Astrocyte of the spinal cord (primary cell): ENCODE results near the gene TAOK2.

ENCODE experiments used
- DNase-seq: peaks from one replicate; pipeline ENCODE4 v3.0.0; 2011; ENCODE audit warnings: low read depth, low spot score
- H3K4me3 ChIP-seq: 2 replicates; pipeline ENCODE4 v1.5.1; 2011; ENCODE audit warnings: low read depth, mild to moderate bottlenecking, low read length, moderate library complexity
- CTCF ChIP-seq: IDR thresholded peaks from 2 replicates; pipeline ENCODE4 v1.5.1; 2012; ENCODE audit warnings: low read depth, mild to moderate bottlenecking, low read length, inconsistent platforms
- in situ Hi-C: cut with HindIII; loops from 2 replicates; pipeline ENCODE4 v1.10.0; 2017; ENCODE audit warnings: low sequenced_read_pairs

The TAOK2 gene

GRCh38 chr16:29988346-29989075 lies 14.8 kb downstream of the TAOK2 start:
- in situ Hi-C loops, result no loop called here
- no peak overlapping the region for H3K4me3 ChIP-seq
- TF ChIP-seq CTCF, result no peak

GRCh38 chr16:29989111-29989858 lies 15.6 kb downstream of the TAOK2 start:
- TF ChIP-seq CTCF, result no peak
- no peak overlapping the region for H3K4me3 ChIP-seq
- in situ Hi-C loops, result no loop called here
- DNase-seq, result no peak

More at GRCh38 chr16:29988346-29989075, 14.8 kb downstream of the TAOK2 start:
- no peak for DNase-seq

GRCh38 chr16:29990034-29990433 lies 16.4 kb downstream of the TAOK2 start:
- no peak overlapping the region for H3K4me3 ChIP-seq
- in situ Hi-C loops, result no loop called here
- no peak for TF ChIP-seq CTCF
- DNase-seq, result no peak

GRCh38 chr16:29990883-29991570 lies 17.4 kb downstream of the TAOK2 start:
- TF ChIP-seq CTCF, result no peak
- in situ Hi-C loops, result no loop called here
- no peak overlapping the region for H3K4me3 ChIP-seq
- no peak for DNase-seq

GRCh38 chr16:29991571-29991904 lies 17.9 kb downstream of the TAOK2 start:
- no peak overlapping the region for H3K4me3 ChIP-seq
- in situ Hi-C loops, result no loop called here

More at GRCh38 chr16:29991571-29991904, 17.9 kb downstream of the TAOK2 start:
- no peak for DNase-seq
- no peak for TF ChIP-seq CTCF
